ENCODE measurements around the gene MPRIP.
"Not testable (repeated sequence)": the region's sequence is repeated elsewhere in the genome, so short reads cannot be mapped to it uniquely, and the experiment has no call there.

MPRIP gene

GRCh38 chr17:17132746-17133145, 90.5 kb downstream of the MPRIP start:
- no peaks in the 10 kb centered on the region for H3K4me1 ChIP-seq (ENCODE audit: control insufficient read depth in 1 of 2, insufficient read depth in 1 of 2, low read depth in 1 of 2, low read length in 1 of 2)
- H3K9me3 ChIP-seq = no peaks in the 10 kb centered on the region
- H3K27me3 ChIP-seq = no peaks in the 10 kb centered on the region
- H3K27ac ChIP-seq = no peak overlapping the region
- TF ChIP-seq, protein P1, sequence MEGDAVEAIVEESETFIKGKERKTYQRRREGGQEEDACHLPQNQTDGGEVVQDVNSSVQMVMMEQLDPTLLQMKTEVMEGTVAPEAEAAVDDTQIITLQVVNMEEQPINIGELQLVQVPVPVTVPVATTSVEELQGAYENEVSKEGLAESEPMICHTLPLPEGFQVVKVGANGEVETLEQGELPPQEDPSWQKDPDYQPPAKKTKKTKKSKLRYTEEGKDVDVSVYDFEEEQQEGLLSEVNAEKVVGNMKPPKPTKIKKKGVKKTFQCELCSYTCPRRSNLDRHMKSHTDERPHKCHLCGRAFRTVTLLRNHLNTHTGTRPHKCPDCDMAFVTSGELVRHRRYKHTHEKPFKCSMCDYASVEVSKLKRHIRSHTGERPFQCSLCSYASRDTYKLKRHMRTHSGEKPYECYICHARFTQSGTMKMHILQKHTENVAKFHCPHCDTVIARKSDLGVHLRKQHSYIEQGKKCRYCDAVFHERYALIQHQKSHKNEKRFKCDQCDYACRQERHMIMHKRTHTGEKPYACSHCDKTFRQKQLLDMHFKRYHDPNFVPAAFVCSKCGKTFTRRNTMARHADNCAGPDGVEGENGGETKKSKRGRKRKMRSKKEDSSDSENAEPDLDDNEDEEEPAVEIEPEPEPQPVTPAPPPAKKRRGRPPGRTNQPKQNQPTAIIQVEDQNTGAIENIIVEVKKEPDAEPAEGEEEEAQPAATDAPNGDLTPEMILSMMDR (IDR thresholded peaks at IDR 0.05) = no peak
- H3K4me3 ChIP-seq (ENCODE audit: low read depth in 1 of 2, low read length in 1 of 2) = no peak overlapping the region
- peaks cover 60% of the 10 kb centered on the region for H3K36me3 ChIP-seq

DNA sequence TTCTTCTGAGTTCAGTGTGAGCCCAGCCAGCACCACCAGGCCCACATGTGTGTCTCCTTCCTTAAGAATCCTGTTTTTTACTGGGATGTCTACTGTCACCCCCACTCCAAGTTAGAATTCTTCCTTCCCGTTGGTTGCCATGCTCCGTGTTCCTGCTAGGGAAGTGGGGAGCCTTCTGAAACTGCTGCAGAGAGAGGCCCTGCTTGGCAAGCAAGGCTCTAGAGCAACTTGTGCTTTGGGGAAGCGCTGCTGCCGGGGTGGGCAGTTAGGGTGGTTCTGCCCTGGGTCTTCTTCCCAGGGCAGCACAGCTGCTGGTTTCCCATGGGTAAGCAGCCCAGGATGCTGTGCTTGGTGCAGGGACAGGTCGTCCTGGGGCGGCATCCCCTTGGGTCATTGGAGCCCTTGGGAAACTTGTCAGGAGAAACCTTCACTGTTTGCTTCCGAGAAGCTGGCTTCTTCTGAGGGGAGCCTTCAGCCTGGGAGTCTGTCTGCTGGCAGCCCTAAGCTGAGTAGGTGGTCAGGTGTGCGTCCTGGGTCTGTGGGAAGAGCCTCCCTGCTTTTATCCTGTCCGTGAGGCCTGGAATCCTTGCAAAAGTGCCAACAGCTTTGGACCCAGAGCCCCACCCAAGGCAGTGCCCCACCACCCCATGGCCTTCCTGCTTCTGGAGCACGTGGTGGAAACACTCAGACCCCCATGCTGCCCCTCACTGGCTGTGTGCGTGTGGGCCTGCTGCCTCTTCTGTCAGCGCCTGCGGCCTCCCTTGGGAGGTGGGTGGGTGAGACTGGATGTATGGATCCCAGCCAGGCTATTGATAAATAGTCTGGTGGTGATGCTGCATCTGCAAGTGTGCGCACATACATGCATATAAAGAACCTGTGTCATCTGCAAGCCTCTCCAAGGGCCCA, 92.0 kb downstream of the MPRIP start:
- Histone ChIP-seq H3K27me3 (no peaks in the 10 kb centered on the region), H3K36me3 (peaks cover 60% of the 10 kb centered on the region), H3K27ac (no peak overlapping the region), H3K4me3 (ENCODE audit: low read depth in 1 of 2, low read length in 1 of 2) (no peak overlapping the region), H3K4me1 (ENCODE audit: control insufficient read depth in 1 of 2, insufficient read depth in 1 of 2, low read depth in 1 of 2, low read length in 1 of 2) (no peaks in the 10 kb centered on the region), H3K9me3 (no peaks in the 10 kb centered on the region)
- TF ChIP-seq, protein P1 (IDR thresholded peaks at IDR 0.05) = no peak

DNA sequence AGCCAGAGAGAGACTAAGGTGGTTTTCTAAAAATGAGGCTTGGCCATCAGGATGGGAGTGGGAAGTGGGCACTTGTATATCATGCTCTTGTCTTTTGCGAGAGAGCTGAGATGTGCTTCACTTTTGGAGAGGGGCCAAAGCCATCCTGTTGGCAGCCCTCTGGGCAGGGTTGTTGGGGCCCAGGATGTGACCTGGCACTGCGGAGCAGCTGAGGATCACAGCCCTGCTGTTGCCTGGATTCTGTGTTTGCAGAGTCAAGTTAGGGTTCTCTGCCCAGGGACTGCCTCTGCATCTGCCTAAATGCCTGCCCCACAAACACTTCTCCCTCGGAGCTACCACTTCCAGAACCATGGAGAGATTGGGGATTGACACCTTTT, 92.7 kb downstream of the MPRIP start:
- H3K36me3 ChIP-seq = peaks cover 58% of the 10 kb centered on the region
- no peak overlapping the region for H3K27ac ChIP-seq
- H3K27me3 ChIP-seq = no peaks in the 10 kb centered on the region
- H3K9me3 ChIP-seq = no peaks in the 10 kb centered on the region
- no peak overlapping the region for H3K4me3 ChIP-seq (ENCODE audit: low read depth in 1 of 2, low read length in 1 of 2)
- TF ChIP-seq, protein P1 (IDR thresholded peaks at IDR 0.05) = no peak
- H3K4me1 ChIP-seq (ENCODE audit: control insufficient read depth in 1 of 2, insufficient read depth in 1 of 2, low read depth in 1 of 2, low read length in 1 of 2) = no peaks in the 10 kb centered on the region

DNA sequence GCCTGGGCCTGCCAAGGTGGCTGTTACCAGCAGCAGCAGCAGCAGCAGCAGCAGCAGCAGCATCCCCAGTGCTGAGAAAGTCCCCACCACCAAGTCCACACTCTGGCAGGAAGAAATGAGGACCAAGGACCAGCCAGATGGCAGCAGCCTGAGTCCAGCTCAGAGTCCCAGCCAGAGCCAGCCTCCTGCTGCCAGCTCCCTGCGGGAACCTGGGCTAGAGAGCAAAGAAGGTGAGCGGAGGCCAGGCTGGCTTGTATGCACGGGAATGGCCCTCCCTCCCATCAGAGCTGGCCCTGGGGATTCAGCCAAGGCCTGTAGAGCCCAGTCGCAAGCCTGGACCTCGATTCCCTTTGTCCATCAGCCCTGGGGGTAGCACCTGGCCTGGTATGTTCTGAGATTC, 94.0 kb downstream of the MPRIP start:
- not testable (repeated sequence) for H3K9me3 ChIP-seq; H3K4me3 ChIP-seq (ENCODE audit: low read depth in 1 of 2, low read length in 1 of 2); H3K27ac ChIP-seq; H3K27me3 ChIP-seq; H3K4me1 ChIP-seq (ENCODE audit: control insufficient read depth in 1 of 2, insufficient read depth in 1 of 2, low read depth in 1 of 2, low read length in 1 of 2)
- peaks cover 54% of the 10 kb centered on the region for H3K36me3 ChIP-seq

- peaks cover 0 to 3% of the 10 kb centered on the region in 2 experiments for H3K4me1 ChIP-seq (ENCODE audit: control insufficient read depth in 1 of 2, insufficient read depth in 1 of 2, low read depth in 1 of 2, low read length in 1 of 2)
- TF ChIP-seq, protein P1 (IDR thresholded peaks at IDR 0.05) = no peak
- no peak overlapping the region for H3K4me3 ChIP-seq (ENCODE audit: low read depth in 1 of 2, low read length in 1 of 2)
- no peak overlapping the region for H3K27ac ChIP-seq
- H3K9me3 ChIP-seq = no peaks in the 10 kb centered on the region
- H3K36me3 ChIP-seq = peaks cover 42% of the 10 kb centered on the region
- no peaks in the 10 kb centered on the region for H3K27me3 ChIP-seq
Measured at GRCh38 chr17:17137731-17138585, 95.7 kb downstream of the MPRIP start.

Data from neutrophil (primary cell).